DOHH2 (cell line): ENCODE data around the gene KRTAP9-6.
"Not testable (repeated sequence)": the region's sequence is repeated elsewhere in the genome, so short reads cannot be mapped to it uniquely, and the experiment has no call there.

ENCODE experiments used
- CTCF ChIP-seq: fragments of 200-600 bp; sonication (generic); IDR thresholded peaks from one replicate; pipeline ENCODE4 v1.5.1; 2014; ENCODE audit warnings: antibody characterized with exemption, mild to moderate bottlenecking, low read depth, low read length; ENCODE audit not compliant: poor library complexity, severe bottlenecking
- EZH2phosphoT487 ChIP-seq: fragments of 200-600 bp; sonication (generic); IDR thresholded peaks from 2 replicates; pipeline ENCODE4 v1.6.1; 2017; ENCODE audit warnings: borderline replicate concordance, mild to moderate bottlenecking, antibody characterized with exemption, low read length, moderate library complexity, mixed read lengths

- TF ChIP-seq CTCF, EZH2phosphoT487: not testable (repeated sequence)
Measured at GRCh38 chr17:41237116-41237515, 28.1 kb upstream of the KRTAP9-6 start.
